MCF 10A (cell line): Measurements from ENCODE around the gene PPP3CA. TPM values are rescaled to one million over a fixed set of nuclear protein-coding genes. Genes with fewer than 3 reads are reported as not detected.

Experiments used
- BruUV-seq: library from RNA; stranded (reverse); fragments of 400-500 nt; replicated peaks from 2 replicates; lab custom pipeline; 2021; lab: Mats Ljungman, UMichigan
- CTCF ChIA-PET: fragments of 300-600 bp; sonication (Branson Sonifier 250); formaldehyde crosslinking; extraction: SDS; loops from one replicate; lab custom pipeline; 2021; ENCODE audit warnings: antibody characterized with exemption, inconsistent platforms; lab: Yijun Ruan, JAX
- POLR2A ChIA-PET: fragments of 300-600, 350-650 bp; sonication (Branson Sonifier 250); formaldehyde crosslinking; extraction: SDS; loops from one replicate; lab custom pipeline; 2020; ENCODE audit warnings: antibody characterized with exemption, inconsistent platforms; lab: Yijun Ruan, JAX
- DNase-seq: peaks from one replicate; pipeline ENCODE4 v3.0.0-alpha.2; 2018; ENCODE audit not compliant: unreplicated experiment
- H3K27ac Mint-ChIP-seq: one replicate; pipeline ENCODE4 v1.8.0; 2022; ENCODE audit warnings: mild to moderate bottlenecking, low read depth, mixed read lengths; ENCODE audit not compliant: unreplicated experiment
- H3K27me3 Mint-ChIP-seq: one replicate; pipeline ENCODE4 v1.8.0; 2022; ENCODE audit warnings: mixed read lengths; ENCODE audit not compliant: insufficient read depth, unreplicated experiment
- H3K36me3 Mint-ChIP-seq: one replicate; pipeline ENCODE4 v1.8.0; 2022; ENCODE audit warnings: mild to moderate bottlenecking, moderate library complexity, mixed read lengths; ENCODE audit not compliant: insufficient read depth, unreplicated experiment
- H3K4me1 Mint-ChIP-seq: one replicate; pipeline ENCODE4 v1.8.0; 2022; ENCODE audit warnings: mixed read lengths; ENCODE audit not compliant: insufficient read depth, unreplicated experiment
- H3K4me3 Mint-ChIP-seq: one replicate; pipeline ENCODE4 v1.8.0; 2022; ENCODE audit warnings: mild to moderate bottlenecking, moderate library complexity, mixed read lengths; ENCODE audit not compliant: unreplicated experiment
- H3K9me3 Mint-ChIP-seq: one replicate; pipeline ENCODE4 v1.8.0; 2022; ENCODE audit warnings: mixed read lengths; ENCODE audit not compliant: unreplicated experiment
- intact Hi-C: fragments of 100-400 bp; cut with micrococcal nuclease; formaldehyde crosslinking; loops from 2 replicates; pipeline ENCODE4 v1.14.1; 2022
- total RNA-seq: library from RNA; stranded (reverse); gene quantifications from 2 replicates; pipeline ENCODE4 v1.2.3, GENCODE V29; 2022
- TF ChIP-seq, protein P1 (sequence below): fragments of 200-600 bp; IDR thresholded peaks from one replicate; pipeline ENCODE4 v1.8.0; 2022; ENCODE audit warnings: antibody characterized with exemption, mild to moderate bottlenecking; ENCODE audit not compliant: unreplicated experiment

PPP3CA gene
- total RNA-seq, 1 experiment from 2014 or later, result 73.0 TPM

DNA sequence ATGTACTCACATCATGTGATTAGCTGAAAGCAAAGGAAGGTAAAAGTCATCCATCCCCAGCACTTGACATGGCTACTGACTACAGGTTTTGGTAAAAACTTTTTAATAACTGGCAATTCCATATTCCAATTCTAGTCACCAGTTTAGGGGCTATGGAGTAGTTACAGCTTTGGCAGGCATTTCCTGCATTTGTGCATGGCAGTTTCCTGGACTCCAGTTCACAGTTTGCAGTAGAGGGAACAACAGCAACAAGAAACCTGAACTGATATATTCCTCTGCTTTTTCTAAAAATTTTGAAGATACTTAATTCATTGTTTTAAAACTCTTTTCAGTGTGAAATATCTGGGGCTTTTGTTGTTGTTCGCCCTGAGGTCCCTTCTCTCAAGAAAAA lies 184.3 kb downstream of the PPP3CA start:
- POLR2A ChIA-PET, result no interaction called here
- intact Hi-C loops, result loop anchor here (10.0 kb wide), 2 partner anchors 228 to 372 kb away; no protein-coding TSS in a partner anchor

DNA sequence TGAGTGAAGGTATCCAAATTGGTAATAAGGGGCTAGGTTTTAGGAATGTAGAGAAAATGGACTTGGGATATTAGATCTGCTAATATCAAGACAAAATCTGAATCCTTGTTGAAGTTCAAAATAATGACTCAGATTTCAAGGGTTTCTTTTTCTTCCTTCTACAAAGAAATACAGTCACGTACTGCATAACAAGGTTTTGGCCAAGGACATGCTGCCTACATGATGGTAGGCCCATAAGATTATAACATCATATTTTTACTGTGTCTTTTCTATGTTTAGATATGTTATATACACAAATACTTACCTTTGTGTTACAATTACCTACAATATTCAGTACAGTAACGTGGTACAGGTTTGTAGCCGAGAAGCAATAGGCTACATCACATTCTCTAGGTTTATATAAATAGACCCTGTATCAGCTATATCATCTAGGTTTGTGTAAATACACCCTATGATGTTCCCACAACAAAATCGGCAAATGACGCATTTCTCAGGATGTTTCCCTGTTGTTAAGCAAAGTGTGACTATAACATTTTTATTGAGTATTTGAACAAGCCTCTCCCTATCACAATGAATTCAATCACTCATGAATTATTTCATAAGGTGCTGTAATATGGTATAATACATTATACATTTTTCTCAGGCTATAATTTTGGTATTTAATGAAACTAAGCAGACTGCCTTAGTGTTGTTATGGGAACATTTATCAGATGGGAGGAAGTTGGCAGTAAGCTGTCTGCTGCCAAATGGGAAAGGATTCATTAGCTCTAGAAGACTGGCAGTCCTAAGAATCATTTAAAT lies 186.3 kb downstream of the PPP3CA start:
- intact Hi-C loops, result loop anchor here (10.0 kb wide), 2 partner anchors 226 to 374 kb away; no protein-coding TSS in a partner anchor
- DNase-seq, result peak; percentile 34
- Mint-ChIP-seq H3K9me3 (no peaks in the 10 kb centered on the region), H3K4me3 (no peak overlapping the region), H3K36me3 (no peaks in the 10 kb centered on the region), H3K27me3 (no peaks in the 10 kb centered on the region), H3K27ac (peak overlapping the region; percentile 93), H3K4me1 (peaks cover 45% of the 10 kb centered on the region)
- ChIA-PET POLR2A (interaction anchor here (0.7 to 0.8 kb wide), 2 partner anchors 148 to 186 kb away, joined by 3 read pairs; partner anchors contain the start of gene PPP3CA), CTCF (interaction anchor here (1.2 kb wide), 1 partner anchor 186 kb away, joined by 4 read pairs; no protein-coding TSS in a partner anchor)
- TF ChIP-seq, protein P1, sequence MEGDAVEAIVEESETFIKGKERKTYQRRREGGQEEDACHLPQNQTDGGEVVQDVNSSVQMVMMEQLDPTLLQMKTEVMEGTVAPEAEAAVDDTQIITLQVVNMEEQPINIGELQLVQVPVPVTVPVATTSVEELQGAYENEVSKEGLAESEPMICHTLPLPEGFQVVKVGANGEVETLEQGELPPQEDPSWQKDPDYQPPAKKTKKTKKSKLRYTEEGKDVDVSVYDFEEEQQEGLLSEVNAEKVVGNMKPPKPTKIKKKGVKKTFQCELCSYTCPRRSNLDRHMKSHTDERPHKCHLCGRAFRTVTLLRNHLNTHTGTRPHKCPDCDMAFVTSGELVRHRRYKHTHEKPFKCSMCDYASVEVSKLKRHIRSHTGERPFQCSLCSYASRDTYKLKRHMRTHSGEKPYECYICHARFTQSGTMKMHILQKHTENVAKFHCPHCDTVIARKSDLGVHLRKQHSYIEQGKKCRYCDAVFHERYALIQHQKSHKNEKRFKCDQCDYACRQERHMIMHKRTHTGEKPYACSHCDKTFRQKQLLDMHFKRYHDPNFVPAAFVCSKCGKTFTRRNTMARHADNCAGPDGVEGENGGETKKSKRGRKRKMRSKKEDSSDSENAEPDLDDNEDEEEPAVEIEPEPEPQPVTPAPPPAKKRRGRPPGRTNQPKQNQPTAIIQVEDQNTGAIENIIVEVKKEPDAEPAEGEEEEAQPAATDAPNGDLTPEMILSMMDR, result no peak
- BruUV-seq, result TSS peak; percentile 62

More for the DNA sequence above, 184.3 kb downstream of the PPP3CA start:
- Mint-ChIP-seq H3K9me3 (no peaks in the 10 kb centered on the region), H3K36me3 (no peaks in the 10 kb centered on the region), H3K4me1 (peaks cover 29% of the 10 kb centered on the region), H3K27ac (no peak overlapping the region), H3K27me3 (no peaks in the 10 kb centered on the region), H3K4me3 (no peak overlapping the region)
- DNase-seq, result no peak
- no TSS peak for BruUV-seq
- CTCF ChIA-PET, result interaction anchor here (0.6 to 1.2 kb wide), 2 partner anchors 34 to 690 kb away, joined by 3 to 4 read pairs; no protein-coding TSS in a partner anchor
- TF ChIP-seq, protein P1, result no peak

DNA sequence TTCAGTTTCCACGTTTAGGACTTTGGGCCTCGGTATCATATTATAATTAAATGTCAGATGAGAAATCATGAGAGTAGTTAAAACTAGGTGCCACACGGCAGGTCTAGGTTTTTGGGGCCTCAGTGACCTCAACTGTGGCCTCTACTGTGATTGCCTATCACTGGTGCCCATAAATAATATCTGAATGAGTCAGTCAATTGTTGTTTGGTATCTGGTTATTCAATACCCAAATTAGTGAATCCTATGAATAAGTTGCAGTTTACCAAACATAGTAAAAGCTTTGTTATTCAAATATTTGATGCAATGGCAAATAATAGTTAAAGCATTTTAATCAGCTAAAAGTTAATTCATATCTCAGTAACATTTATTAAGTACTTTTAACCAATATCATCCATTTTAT lies 188.8 kb downstream of the PPP3CA start:
- no TSS peak for BruUV-seq
- ChIA-PET CTCF (interaction anchor here (1.5 kb wide), 1 partner anchor 11 kb away, joined by 7 read pairs; no protein-coding TSS in a partner anchor), POLR2A (interaction anchor here (0.6 to 1.3 kb wide), 6 partner anchors 10 to 283 kb away, joined by 3 to 7 read pairs (median 3); partner anchors contain the start of gene PPP3CA)
- intact Hi-C loops, result loop anchor here (5.0 kb wide), 2 partner anchors 136 to 736 kb away; no protein-coding TSS in a partner anchor
- Mint-ChIP-seq H3K9me3 (no peaks in the 10 kb centered on the region), H3K27me3 (no peaks in the 10 kb centered on the region), H3K4me3 (no peak overlapping the region), H3K36me3 (no peaks in the 10 kb centered on the region), H3K4me1 (peaks cover 49% of the 10 kb centered on the region), H3K27ac (peak overlapping the region; percentile 96)
- DNase-seq, result no peak
- TF ChIP-seq, protein P1, result no peak

DNA sequence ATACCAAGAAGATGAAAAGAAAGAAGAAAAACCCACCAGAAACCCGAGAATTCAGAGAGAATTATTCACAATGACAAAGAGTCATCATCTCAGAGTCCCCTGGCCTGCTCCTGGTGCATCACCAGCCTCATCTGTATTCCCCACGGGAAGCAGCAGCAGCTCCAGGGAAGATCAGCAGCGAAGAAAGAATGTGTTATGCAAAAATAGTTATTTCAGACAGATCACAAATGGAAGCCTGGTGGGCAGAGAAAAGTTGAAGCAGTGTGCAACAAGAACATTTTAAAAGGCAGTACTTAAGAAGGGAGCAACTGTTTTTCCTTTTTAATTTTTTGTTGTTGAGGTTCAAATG lies 189.2 kb downstream of the PPP3CA start:
- H3K36me3 Mint-ChIP-seq, result no peaks in the 10 kb centered on the region
- no TSS peak for BruUV-seq
- CTCF ChIA-PET, result interaction anchor here (0.6 to 0.7 kb wide), 4 partner anchors 287 to 853 kb away, joined by 3 to 6 read pairs (median 3); no protein-coding TSS in a partner anchor
- no peaks in the 10 kb centered on the region for H3K9me3 Mint-ChIP-seq
- intact Hi-C loops, result loop anchor here (5.0 kb wide), 2 partner anchors 136 to 736 kb away; no protein-coding TSS in a partner anchor
- peak overlapping the region; percentile 96 for H3K27ac Mint-ChIP-seq
- peaks cover 46% of the 10 kb centered on the region for H3K4me1 Mint-ChIP-seq
- no peak overlapping the region for H3K4me3 Mint-ChIP-seq
- TF ChIP-seq, protein P1, result no peak
- DNase-seq, result peak; percentile 14
- H3K27me3 Mint-ChIP-seq, result no peaks in the 10 kb centered on the region
- POLR2A ChIA-PET, result interaction anchor here (1.0 to 1.3 kb wide), 4 partner anchors 10 to 189 kb away, joined by 3 to 7 read pairs (median 4); partner anchors contain the start of gene PPP3CA
